IMR-90 (cell line): Measurements from ENCODE around the gene MLLT10. TPM values are rescaled to one million over a fixed set of nuclear protein-coding genes. Genes with fewer than 3 reads are reported as not detected.

Source experiments
- ATAC-seq: fragments of 200-7000 bp; cut with Tn5 transposase; 2 replicates; pipeline ENCODE4 v1.9.1; 2020; ENCODE audit warnings: low read depth, mild to moderate bottlenecking, moderate library complexity
- BruUV-seq: library from RNA; stranded (reverse); fragments of 400-500 nt; replicated peaks from 2 replicates; lab custom pipeline; 2021; lab: Mats Ljungman, UMichigan
- CTCF ChIA-PET: fragments of 300-600 bp; formaldehyde crosslinking; extraction: SDS; loops from one replicate; lab custom pipeline; 2021; ENCODE audit warnings: antibody characterized with exemption; lab: Yijun Ruan, JAX
- POLR2A ChIA-PET: fragments of 300-600 bp; sonication (Branson Sonifier 250); formaldehyde crosslinking; loops from one replicate; lab custom pipeline; 2022; ENCODE audit warnings: antibody characterized with exemption; ENCODE audit not compliant: unreplicated experiment; lab: Charles Lee
- DNase-seq: peaks from one replicate; pipeline ENCODE4 v3.0.0; 2013
- H2AFZ ChIP-seq: replicated peaks from 2 replicates; pipeline ENCODE3; 2013; ENCODE audit warnings: low read length, mild to moderate bottlenecking; ENCODE audit not compliant: poor library complexity
- H2AK5ac ChIP-seq: 2 replicates; pipeline ENCODE4 v1.6.1; 2013; ENCODE audit warnings: low read depth, low read length, inconsistent platforms
- H2AK9ac ChIP-seq: replicated peaks from 2 replicates; pipeline ENCODE3; 2013; ENCODE audit warnings: mild to moderate bottlenecking, low read depth, low read length, moderate library complexity; ENCODE audit not compliant: poor library complexity
- H2BK120ac ChIP-seq: 2 replicates; pipeline ENCODE4 v1.6.1; 2013; ENCODE audit warnings: low read depth, low read length, inconsistent platforms
- H2BK15ac ChIP-seq: 3 replicates; pipeline ENCODE4 v1.6.1; 2013; ENCODE audit warnings: low read depth, low read length, inconsistent platforms
- H2BK20ac ChIP-seq: 2 replicates; pipeline ENCODE4 v1.6.1; 2013; ENCODE audit warnings: low read depth, mild to moderate bottlenecking, inconsistent platforms, low read length, moderate library complexity
- H2BK5ac ChIP-seq: 2 replicates; pipeline ENCODE4 v1.6.1; 2013; ENCODE audit warnings: mild to moderate bottlenecking, low read depth, low read length, inconsistent platforms; ENCODE audit not compliant: poor library complexity, severe bottlenecking
- H3K14ac ChIP-seq: replicated peaks from 2 replicates; pipeline ENCODE4 v1.6.1; 2013; ENCODE audit warnings: low read depth, low read length, inconsistent platforms
- H3K18ac ChIP-seq: 2 replicates; pipeline ENCODE4 v1.6.1; 2013; ENCODE audit warnings: low read depth, low read length, control low read depth
- H3K23ac ChIP-seq: 2 replicates; pipeline ENCODE4 v1.6.1; 2013; ENCODE audit warnings: low read depth, low read length, inconsistent platforms
- H3K27ac ChIP-seq: 2 replicates; pipeline ENCODE4 v1.5.1; 2013; ENCODE audit warnings: mild to moderate bottlenecking, control low read depth, low read length; ENCODE audit not compliant: insufficient read depth
- H3K27me3 ChIP-seq: 2 replicates; pipeline ENCODE4 v1.6.1; 2013; ENCODE audit warnings: low read length; ENCODE audit not compliant: control insufficient read depth, insufficient read depth
- H3K36me3 ChIP-seq: 2 replicates; pipeline ENCODE4 v1.6.1; 2013; ENCODE audit warnings: low read length, mixed read lengths; ENCODE audit not compliant: control insufficient read depth, insufficient read depth
- H3K4ac ChIP-seq: 2 replicates; pipeline ENCODE4 v1.6.1; 2013; ENCODE audit warnings: low read depth, low read length, inconsistent platforms
- H3K4me1 ChIP-seq: 2 replicates; pipeline ENCODE4 v1.6.1; 2013; ENCODE audit warnings: low read length, mixed read lengths; ENCODE audit not compliant: control insufficient read depth, insufficient read depth
- H3K4me2 ChIP-seq: 2 replicates; pipeline ENCODE4 v1.6.1; 2013; ENCODE audit warnings: low read depth, mild to moderate bottlenecking, control low read depth, low read length, moderate library complexity
- H3K4me3 ChIP-seq: 2 replicates; pipeline ENCODE4 v1.5.1; 2013; ENCODE audit warnings: low read depth, mild to moderate bottlenecking, control low read depth, low read length, moderate library complexity; ENCODE audit not compliant: insufficient read depth
- H3K56ac ChIP-seq: 2 replicates; pipeline ENCODE4 v1.6.1; 2013; ENCODE audit warnings: low read length, inconsistent platforms; ENCODE audit not compliant: insufficient read depth; ENCODE audit errors: extremely low read depth
- H3K79me1 ChIP-seq, 2 experiments: 2 replicates each; pipeline ENCODE4 v1.6.1; 2013; ENCODE audit warnings: low read length in 2 of 2, inconsistent platforms in 1 of 2, low read depth in 1 of 2
- H3K9ac ChIP-seq: 2 replicates; pipeline ENCODE4 v1.6.1; 2013; ENCODE audit warnings: low read depth, low read length, control low read depth
- H3K9me1 ChIP-seq: 2 replicates; pipeline ENCODE4 v1.6.1; 2013; ENCODE audit warnings: low read length, inconsistent platforms; ENCODE audit not compliant: insufficient read depth
- H3K9me3 ChIP-seq: 2 replicates; pipeline ENCODE4 v1.6.1; 2013; ENCODE audit warnings: low read length; ENCODE audit not compliant: control insufficient read depth, insufficient read depth
- H4K20me1 ChIP-seq: 2 replicates; pipeline ENCODE4 v1.6.1; 2013; ENCODE audit warnings: low read length, inconsistent platforms; ENCODE audit not compliant: insufficient read depth
- H4K5ac ChIP-seq: 2 replicates; pipeline ENCODE4 v1.6.1; 2013; ENCODE audit warnings: mild to moderate bottlenecking, low read depth, low read length, control low read depth
- H4K8ac ChIP-seq, 2 experiments: 2 replicates each; pipeline ENCODE4 v1.6.1; 2013; ENCODE audit warnings: low read depth in 2 of 2, low read length in 2 of 2, control low read depth in 1 of 2, inconsistent platforms in 1 of 2
- H4K91ac ChIP-seq: 2 replicates; pipeline ENCODE4 v1.6.1; 2013; ENCODE audit warnings: low read depth, low read length, inconsistent platforms; ENCODE audit not compliant: insufficient read depth
- BHLHE40 ChIP-seq: fragments of 150-350 bp; IDR thresholded peaks from 2 replicates; pipeline ENCODE4 v1.6.1; 2016; ENCODE audit warnings: mild to moderate bottlenecking, low read depth, low read length
- CEBPB ChIP-seq: IDR thresholded peaks from 2 replicates; pipeline ENCODE4 v1.6.1; 2012; ENCODE audit warnings: low read depth, low read length, improper control_type of control experiment
- FOS ChIP-seq: fragments of 150-350 bp; IDR thresholded peaks from 2 replicates; pipeline ENCODE4 v1.6.1; 2016; ENCODE audit warnings: low read depth, low read length
- MAFK ChIP-seq: IDR thresholded peaks from 2 replicates; pipeline ENCODE4 v1.6.1; 2012; ENCODE audit warnings: low read depth, low read length, improper control_type of control experiment
- MAZ ChIP-seq: IDR thresholded peaks from 2 replicates; pipeline ENCODE4 v1.6.1; 2012; ENCODE audit warnings: low read depth, mild to moderate bottlenecking, low read length, improper control_type of control experiment, moderate library complexity, borderline replicate concordance
- MXI1 ChIP-seq: IDR thresholded peaks from 2 replicates; pipeline ENCODE4 v1.6.1; 2012; ENCODE audit warnings: low read depth, mild to moderate bottlenecking, low read length, moderate library complexity, borderline replicate concordance
- NFE2L2 ChIP-seq: fragments of 150-350 bp; IDR thresholded peaks from 2 replicates; pipeline ENCODE4 v1.6.1; 2016; ENCODE audit warnings: low read depth, mild to moderate bottlenecking, low read length
- POLR2A ChIP-seq: IDR thresholded peaks from 2 replicates; pipeline ENCODE4 v1.6.1; 2012; ENCODE audit warnings: mild to moderate bottlenecking, low read depth, low read length
- RCOR1 ChIP-seq: IDR thresholded peaks from 2 replicates; pipeline ENCODE4 v1.6.1; 2012; ENCODE audit warnings: mild to moderate bottlenecking, low read length, improper control_type of control experiment; ENCODE audit not compliant: insufficient replicate concordance
- RFX5 ChIP-seq: IDR thresholded peaks from 2 replicates; pipeline ENCODE4 v1.8.0; 2012; ENCODE audit warnings: low read depth, mild to moderate bottlenecking, low read length, moderate library complexity
- WGBS, 2 experiments: methylation state at CpG; one replicate each; pipeline versions ENCODE4 v1.1.5 to v1.1.7; 2013; ENCODE audit warnings: missing lambda C conversion rate in 2 of 2; ENCODE audit not compliant: insufficient read length in 1 of 2; ENCODE audit errors: extremely low coverage in 2 of 2; 5-methylcytosine and 5-hydroxymethylcytosine counted together
- dilution Hi-C: fragments of 300-500 bp; cut with HindIII; formaldehyde crosslinking; loops from one replicate; pipeline ENCODE4 v1.14.3; 2018; ENCODE audit warnings: low sequenced_read_pairs; ENCODE audit not compliant: unreplicated experiment
- in situ Hi-C: fragments of 300-500 bp; cut with MboI; formaldehyde crosslinking; loops from 3 replicates; pipeline ENCODE4 v1.14.3; 2019; ENCODE audit warnings: low sequenced_read_pairs, inconsistent platforms, mixed read lengths
- intact Hi-C: fragments of 100-400 bp; cut with micrococcal nuclease; formaldehyde crosslinking; loops from 2 replicates; pipeline ENCODE4 v1.10.0; 2022
- polyA plus RNA-seq, 3 experiments: library from polyadenylated mRNA; depleted of rRNA; stranded (reverse); fragments of >200 nt; gene quantifications; 2 replicates each; pipeline ENCODE4 v1.2.3, GENCODE V29; 2012; ENCODE audit warnings: low replicate concordance in 1 of 3
- total RNA-seq: library from RNA; depleted of rRNA; stranded (reverse); fragments of >200 nt; gene quantifications from 2 replicates; pipeline ENCODE4 v1.2.3, GENCODE V29; 2012

The MLLT10 gene
- total and polyA plus RNA-seq, 2 of the 4 experiments (the other 2 are of a cell fraction), result 22.5 to 29.0 TPM

DNA sequence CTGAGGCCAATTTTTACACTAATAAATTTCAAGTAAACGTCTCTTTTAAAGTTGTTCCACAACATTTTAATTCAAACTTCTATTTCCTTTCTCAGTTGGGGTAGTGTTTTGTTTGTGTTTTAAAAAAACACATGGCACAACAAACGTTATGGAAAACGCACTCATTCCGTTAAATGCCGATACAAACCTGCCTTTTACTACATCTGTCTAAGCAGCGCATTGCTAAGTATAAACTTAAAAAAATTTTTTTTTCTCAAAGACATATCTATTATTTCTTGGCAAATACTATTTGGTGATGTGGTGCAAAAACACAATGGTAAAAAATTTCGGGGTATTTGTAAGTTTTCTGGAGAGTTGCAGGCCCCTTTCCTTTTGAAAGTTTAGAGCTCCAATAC lies 9.9 kb upstream of the MLLT10 start:
- H4K5ac ChIP-seq, result peak overlapping the region; percentile 97; the same call in 1 of the 2 replicates
- dilution Hi-C loops, result no loop called here
- H2AK5ac ChIP-seq, result no peak overlapping the region
- POLR2A ChIA-PET, result interaction anchor here (0.6 kb wide), 1 partner anchor 219 kb away, joined by 4 read pairs; no protein-coding TSS in a partner anchor
- peak overlapping the region; percentile 77 for H2AFZ ChIP-seq
- no peak overlapping the region for H2AK9ac ChIP-seq
- CTCF ChIA-PET, result interaction anchor here (0.5 to 0.8 kb wide), 2 partner anchors 28 to 1818 kb away, joined by 3 read pairs; no protein-coding TSS in a partner anchor
- H3K56ac ChIP-seq, result peak overlapping the region; percentile 69; the same call in 1 of the 2 replicates
- H3K18ac ChIP-seq, result peak overlapping the region; percentile 96; the same call in 1 of the 2 replicates
- H3K23ac ChIP-seq, result no peak overlapping the region
- no peaks in the 10 kb centered on the region for H4K20me1 ChIP-seq
- no peaks in the 10 kb centered on the region for H3K36me3 ChIP-seq
- no peak overlapping the region for H3K14ac ChIP-seq
- TF ChIP-seq RFX5, result no peak
- TF ChIP-seq NFE2L2, result no peak
- TF ChIP-seq POLR2A, result no peak
- no peak for TF ChIP-seq MAZ
- no peak for TF ChIP-seq BHLHE40
- TF ChIP-seq FOS, result no peak
- TF ChIP-seq RCOR1, result no peak
- no peak for TF ChIP-seq CEBPB
- TF ChIP-seq MAFK, result no peak
- TF ChIP-seq MXI1, result no peak
- H4K8ac ChIP-seq, result peak overlapping the region; percentile 93 to 97
- peak overlapping the region; percentile 71 for H3K9ac ChIP-seq
- H3K27me3 ChIP-seq, result no peaks in the 10 kb centered on the region
- H2BK120ac ChIP-seq, result peak overlapping the region; percentile 74
- BruUV-seq, result no TSS peak
- peaks cover 3% of the 10 kb centered on the region for H3K4me1 ChIP-seq
- 0 out of 2 replicates have a peak, but pooled peaks cover 3% of the 10 kb centered on the region for H3K9me1 ChIP-seq
- no peaks in the 10 kb centered on the region for H3K9me3 ChIP-seq
- H2BK5ac ChIP-seq, result peak overlapping the region; percentile 93
- no CpG with 5 or more reads among the region's 7 CpGs for WGBS, 2 experiments
- H2BK15ac ChIP-seq, result no peak overlapping the region
- no peak for DNase-seq
- no peak overlapping the region for H4K91ac ChIP-seq
- ATAC-seq, result no peak
- in situ Hi-C loops, result loop anchor here (25.0 kb wide), 3 partner anchors 788 to 1088 kb away; partner anchors contain the start of genes BMI1 and COMMD3
- H3K4ac ChIP-seq, result no peak overlapping the region
- peak overlapping the region; percentile 62; the same call in 1 of the 2 replicates for H3K4me3 ChIP-seq
- H3K79me1 ChIP-seq, result peaks cover 2 to 3% of the 10 kb centered on the region in 2 experiments; a peak in 3 of 4 replicates
- no peak overlapping the region for H2BK20ac ChIP-seq
- intact Hi-C loops, result loop anchor here (2.0 to 10.0 kb wide), 3 partner anchors 245 to 447 kb away; no protein-coding TSS in a partner anchor
- peak overlapping the region; percentile 98 for H3K27ac ChIP-seq
- H3K4me2 ChIP-seq, result peak overlapping the region; percentile 93
